Posterior vena cava (tissue), 2 donors: ENCODE results near the gene SMARCA4. TPM values are rescaled to one million over a fixed set of nuclear protein-coding genes. Genes with fewer than 3 reads are reported as not detected.

Experiments
- DNase-seq: peaks from one replicate; pipeline ENCODE4 v3.0.0-alpha.2; 2020; ENCODE audit warnings: low spot score
- intact Hi-C, 2 donors: fragments of 100-400 bp; cut with DNase I; formaldehyde crosslinking; loops; one replicate each; pipeline versions ENCODE4 v1.14.1 to v1.14.2; 2022 to 2023
- total RNA-seq, 2 donors: library from RNA; stranded (reverse); fragmentation: NEBNext Ultra II Directional; extraction: Animal tissue kit (Norgen Biotek cat#: 25700); gene quantifications; one replicate each; pipeline ENCODE4 v1.2.1, GENCODE V29; 2021
- donor health status: DM: yes; HTN: yes; CAD: no.
- donor health status: DM: yes; HTN: yes; CAD: no.

Gene SMARCA4
- total RNA-seq, 2 donors from 2014 or later = 68.2 to 68.8 TPM

- no peak for DNase-seq
Observed at GRCh38 chr19:10995926-10996600, 35.2 kb downstream of the SMARCA4 start.

GRCh38 chr19:10998045-10998533 lies 37.3 kb downstream of the SMARCA4 start:
- DNase-seq = peak; percentile 88
- intact Hi-C loops = no loop called here

More at GRCh38 chr19:10995926-10996600, 35.2 kb downstream of the SMARCA4 start:
- intact Hi-C loops = no loop called here

- no peak for DNase-seq
- intact Hi-C loops = no loop called here
Observed at GRCh38 chr19:10998666-10999065, 37.8 kb downstream of the SMARCA4 start.

GRCh38 chr19:11005521-11005920 lies 44.7 kb downstream of the SMARCA4 start:
- DNase-seq = no peak
- intact Hi-C loops = no loop called here

- no peak for DNase-seq
- intact Hi-C loops = no loop called here
Observed at GRCh38 chr19:11007385-11007784, 46.6 kb downstream of the SMARCA4 start.

- intact Hi-C loops = no loop called here
- DNase-seq = no peak
Observed at GRCh38 chr19:11007962-11008532, 47.2 kb downstream of the SMARCA4 start.

GRCh38 chr19:11010041-11010440 lies 49.2 kb downstream of the SMARCA4 start:
- intact Hi-C loops = loop anchor here in 1 of 2 donors (10.0 kb wide), 1 partner anchor 55 kb away; no protein-coding TSS in a partner anchor
- DNase-seq = no peak

GRCh38 chr19:11012507-11012906 lies 51.7 kb downstream of the SMARCA4 start:
- DNase-seq = no peak
- intact Hi-C loops = loop anchor here in 1 of 2 donors (10.0 kb wide), 1 partner anchor 58 kb away; no protein-coding TSS in a partner anchor

GRCh38 chr19:11013771-11014170 lies 52.9 kb downstream of the SMARCA4 start:
- DNase-seq = no peak
- intact Hi-C loops = loop anchor here in 1 of 2 donors (1.0 to 10.0 kb wide), 2 partner anchors 43 to 59 kb away; no protein-coding TSS in a partner anchor

GRCh38 chr19:11014403-11014911 lies 53.6 kb downstream of the SMARCA4 start:
- intact Hi-C loops = loop anchor here in 1 of 2 donors (1.0 to 10.0 kb wide), 2 partner anchors 42 to 60 kb away; no protein-coding TSS in a partner anchor
- DNase-seq = no peak

GRCh38 chr19:11016631-11017030 lies 55.8 kb downstream of the SMARCA4 start:
- intact Hi-C loops = loop anchor here in 1 of 2 donors (10.0 kb wide), 1 partner anchor 62 kb away; no protein-coding TSS in a partner anchor
- DNase-seq = no peak

- intact Hi-C loops = loop anchor here in 1 of 2 donors (10.0 kb wide), 1 partner anchor 63 kb away; no protein-coding TSS in a partner anchor
- DNase-seq = no peak
Observed at GRCh38 chr19:11017275-11018035, 56.6 kb downstream of the SMARCA4 start.

- intact Hi-C loops = loop anchor here in 1 of 2 donors (10.0 kb wide), 1 partner anchor 63 kb away; no protein-coding TSS in a partner anchor
- no peak for DNase-seq
Observed at GRCh38 chr19:11018179-11018578, 57.3 kb downstream of the SMARCA4 start.

GRCh38 chr19:11018763-11019162 lies 57.9 kb downstream of the SMARCA4 start:
- no peak for DNase-seq
- intact Hi-C loops = loop anchor here in 1 of 2 donors (10.0 kb wide), 1 partner anchor 64 kb away; no protein-coding TSS in a partner anchor

- DNase-seq = no peak
- intact Hi-C loops = loop anchor here in 1 of 2 donors (10.0 kb wide), 1 partner anchor 64 kb away; no protein-coding TSS in a partner anchor
Observed at GRCh38 chr19:11019262-11019661, 58.4 kb downstream of the SMARCA4 start.

- intact Hi-C loops = loop anchor here in 1 of 2 donors (10.0 kb wide), 1 partner anchor 65 kb away; no protein-coding TSS in a partner anchor
- DNase-seq = peak; percentile 94
Observed at GRCh38 chr19:11019824-11020223, 59.0 kb downstream of the SMARCA4 start.

GRCh38 chr19:11020423-11020822 lies 59.6 kb downstream of the SMARCA4 start:
- no peak for DNase-seq
- intact Hi-C loops = no loop called here

- no peak for DNase-seq
- intact Hi-C loops = no loop called here
Observed at GRCh38 chr19:11020982-11021759, 60.3 kb downstream of the SMARCA4 start.
